Measurements from ENCODE around the gene UBE2L3. TPM values are rescaled to one million over a fixed set of nuclear protein-coding genes. Genes with fewer than 3 reads are reported as not detected.

UBE2L3 gene
- total and polyA plus RNA-seq, 2 of the 13 experiments (the other 11 are each of a cell fraction or from before 2014, with no cell fraction given) = 30.2 to 58.1 TPM

DNA sequence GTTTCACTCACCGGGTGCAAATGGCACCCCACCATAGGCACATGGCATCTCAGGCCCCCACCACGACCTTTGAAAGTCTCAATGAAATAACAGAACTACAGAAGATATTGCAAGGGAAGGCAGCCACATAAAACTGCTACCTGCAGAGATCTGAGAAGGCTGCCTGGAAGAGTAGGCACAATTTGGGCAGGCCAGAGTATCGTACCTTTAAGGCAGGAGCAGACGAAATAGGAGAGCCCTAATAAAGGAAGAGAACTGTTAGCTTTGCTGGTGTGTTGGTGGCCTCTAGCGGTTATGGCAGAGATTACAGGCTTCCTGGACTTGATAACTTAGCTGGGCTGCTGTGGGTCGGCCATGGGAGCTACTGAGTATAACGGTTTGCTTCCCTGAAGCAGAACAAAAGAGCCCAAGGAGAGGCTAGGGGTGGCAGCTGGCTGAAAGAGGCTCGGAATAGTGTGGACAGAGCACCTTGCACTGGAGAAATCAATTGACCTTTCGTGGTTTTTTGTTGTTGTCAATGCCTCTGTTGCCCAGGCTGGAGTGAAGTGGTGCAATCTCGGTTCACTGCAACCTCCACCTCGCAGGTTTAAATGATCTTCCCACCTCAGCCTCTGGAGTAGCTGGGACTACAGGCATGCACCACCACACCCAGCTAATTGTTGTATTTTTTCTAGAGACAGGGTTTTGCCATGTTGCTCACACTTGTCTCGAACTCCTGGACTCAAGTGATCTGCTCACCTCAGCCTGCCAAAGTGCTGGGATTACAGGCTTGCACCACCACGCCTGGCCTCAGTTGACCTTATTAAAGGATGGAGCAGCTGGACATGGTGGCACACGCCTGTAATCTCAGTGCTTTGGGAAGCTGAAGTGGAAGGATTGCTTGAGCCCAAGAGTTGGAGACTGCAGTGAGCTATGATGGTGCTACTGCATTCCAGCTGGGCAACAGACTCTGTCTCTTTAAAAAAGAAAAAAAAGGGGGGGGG lies 79.4 kb downstream of the UBE2L3 start (continued):
- TF ChIP-seq, protein P1, sequence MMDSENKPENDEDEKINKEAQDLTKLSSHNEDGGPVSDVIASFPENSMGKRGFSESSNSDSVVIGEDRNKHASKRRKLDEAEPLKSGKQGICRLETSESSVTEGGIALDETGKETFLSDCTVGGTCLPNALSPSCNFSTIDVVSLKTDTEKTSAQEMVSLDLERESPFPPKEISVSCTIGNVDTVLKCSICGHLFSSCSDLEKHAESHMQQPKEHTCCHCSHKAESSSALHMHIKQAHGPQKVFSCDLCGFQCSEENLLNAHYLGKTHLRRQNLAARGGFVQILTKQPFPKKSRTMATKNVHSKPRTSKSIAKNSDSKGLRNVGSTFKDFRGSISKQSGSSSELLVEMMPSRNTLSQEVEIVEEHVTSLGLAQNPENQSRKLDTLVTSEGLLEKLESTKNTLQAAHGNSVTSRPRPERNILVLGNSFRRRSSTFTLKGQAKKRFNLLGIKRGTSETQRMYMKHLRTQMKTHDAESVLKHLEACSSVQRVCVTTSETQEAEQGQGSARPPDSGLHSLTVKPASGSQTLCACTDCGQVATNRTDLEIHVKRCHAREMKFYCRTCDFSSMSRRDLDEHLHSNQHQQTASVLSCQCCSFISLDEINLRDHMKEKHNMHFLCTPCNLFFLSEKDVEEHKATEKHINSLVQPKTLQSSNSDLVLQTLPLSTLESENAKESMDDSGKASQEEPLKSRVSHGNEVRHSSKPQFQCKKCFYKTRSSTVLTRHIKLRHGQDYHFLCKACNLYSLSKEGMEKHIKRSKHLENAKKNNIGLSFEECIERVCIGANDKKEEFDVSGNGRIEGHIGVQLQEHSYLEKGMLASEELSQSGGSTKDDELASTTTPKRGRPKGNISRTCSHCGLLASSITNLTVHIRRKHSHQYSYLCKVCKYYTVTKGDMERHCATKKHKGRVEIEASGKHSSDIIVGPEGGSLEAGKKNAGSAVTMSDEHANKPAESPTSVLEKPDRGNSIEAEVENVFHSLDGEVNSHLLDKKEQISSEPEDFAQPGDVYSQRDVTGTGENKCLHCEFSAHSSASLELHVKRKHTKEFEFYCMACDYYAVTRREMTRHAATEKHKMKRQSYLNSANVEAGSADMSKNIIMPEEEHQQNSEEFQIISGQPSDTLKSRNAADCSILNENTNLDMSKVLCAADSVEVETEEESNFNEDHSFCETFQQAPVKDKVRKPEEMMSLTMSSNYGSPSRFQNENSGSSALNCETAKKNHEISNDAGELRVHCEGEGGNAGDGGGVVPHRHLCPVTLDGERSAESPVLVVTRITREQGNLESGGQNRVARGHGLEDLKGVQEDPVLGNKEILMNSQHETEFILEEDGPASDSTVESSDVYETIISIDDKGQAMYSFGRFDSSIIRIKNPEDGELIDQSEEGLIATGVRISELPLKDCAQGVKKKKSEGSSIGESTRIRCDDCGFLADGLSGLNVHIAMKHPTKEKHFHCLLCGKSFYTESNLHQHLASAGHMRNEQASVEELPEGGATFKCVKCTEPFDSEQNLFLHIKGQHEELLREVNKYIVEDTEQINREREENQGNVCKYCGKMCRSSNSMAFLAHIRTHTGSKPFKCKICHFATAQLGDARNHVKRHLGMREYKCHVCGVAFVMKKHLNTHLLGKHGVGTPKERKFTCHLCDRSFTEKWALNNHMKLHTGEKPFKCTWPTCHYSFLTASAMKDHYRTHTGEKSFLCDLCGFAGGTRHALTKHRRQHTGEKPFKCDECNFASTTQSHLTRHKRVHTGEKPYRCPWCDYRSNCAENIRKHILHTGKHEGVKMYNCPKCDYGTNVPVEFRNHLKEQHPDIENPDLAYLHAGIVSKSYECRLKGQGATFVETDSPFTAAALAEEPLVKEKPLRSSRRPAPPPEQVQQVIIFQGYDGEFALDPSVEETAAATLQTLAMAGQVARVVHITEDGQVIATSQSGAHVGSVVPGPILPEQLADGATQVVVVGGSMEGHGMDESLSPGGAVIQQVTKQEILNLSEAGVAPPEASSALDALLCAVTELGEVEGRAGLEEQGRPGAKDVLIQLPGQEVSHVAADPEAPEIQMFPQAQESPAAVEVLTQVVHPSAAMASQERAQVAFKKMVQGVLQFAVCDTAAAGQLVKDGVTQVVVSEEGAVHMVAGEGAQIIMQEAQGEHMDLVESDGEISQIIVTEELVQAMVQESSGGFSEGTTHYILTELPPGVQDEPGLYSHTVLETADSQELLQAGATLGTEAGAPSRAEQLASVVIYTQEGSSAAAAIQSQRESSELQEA (CRISPR knock-in tag; IDR thresholded peaks at IDR 0.05; ENCODE audit: not compliant biosample characterization) = no peak
- TF ChIP-seq ZNF724P (CRISPR knock-in tag; IDR thresholded peaks at IDR 0.05; ENCODE audit: borderline replicate concordance) (no peak), FOXJ3 (CRISPR knock-in tag; IDR thresholded peaks at IDR 0.05; ENCODE audit: borderline replicate concordance) (0 out of 2 replicates have a peak, but pooled peaks have one; percentile 30), STAT5B (CRISPR knock-in tag; IDR thresholded peaks at IDR 0.05) (no peak), ZFP90 (CRISPR knock-in tag; IDR thresholded peaks at IDR 0.05; ENCODE audit: borderline replicate concordance) (peak; percentile 44; the same call in 1 of the 2 replicates), KLF9 (CRISPR knock-in tag; IDR thresholded peaks at IDR 0.05; ENCODE audit: low read depth) (no peak), ZNF670 (CRISPR knock-in tag; IDR thresholded peaks at IDR 0.05; ENCODE audit: borderline replicate concordance) (no peak), ZNF607 (CRISPR knock-in tag; IDR thresholded peaks at IDR 0.05; ENCODE audit: borderline replicate concordance) (no peak), TBX2 (CRISPR knock-in tag; IDR thresholded peaks at IDR 0.05; ENCODE audit: borderline replicate concordance) (no peak), FOSL2 (CRISPR knock-in tag; IDR thresholded peaks at IDR 0.05) (no peak), ZNF678 (CRISPR knock-in tag; IDR thresholded peaks at IDR 0.05) (no peak)
- TF ChIP-seq, protein P2, sequence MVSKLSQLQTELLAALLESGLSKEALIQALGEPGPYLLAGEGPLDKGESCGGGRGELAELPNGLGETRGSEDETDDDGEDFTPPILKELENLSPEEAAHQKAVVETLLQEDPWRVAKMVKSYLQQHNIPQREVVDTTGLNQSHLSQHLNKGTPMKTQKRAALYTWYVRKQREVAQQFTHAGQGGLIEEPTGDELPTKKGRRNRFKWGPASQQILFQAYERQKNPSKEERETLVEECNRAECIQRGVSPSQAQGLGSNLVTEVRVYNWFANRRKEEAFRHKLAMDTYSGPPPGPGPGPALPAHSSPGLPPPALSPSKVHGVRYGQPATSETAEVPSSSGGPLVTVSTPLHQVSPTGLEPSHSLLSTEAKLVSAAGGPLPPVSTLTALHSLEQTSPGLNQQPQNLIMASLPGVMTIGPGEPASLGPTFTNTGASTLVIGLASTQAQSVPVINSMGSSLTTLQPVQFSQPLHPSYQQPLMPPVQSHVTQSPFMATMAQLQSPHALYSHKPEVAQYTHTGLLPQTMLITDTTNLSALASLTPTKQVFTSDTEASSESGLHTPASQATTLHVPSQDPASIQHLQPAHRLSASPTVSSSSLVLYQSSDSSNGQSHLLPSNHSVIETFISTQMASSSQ (IDR thresholded peaks at IDR 0.05; ENCODE audit: low read depth) = no peak
- TF ChIP-seq, protein P2 (CRISPR knock-in tag; IDR thresholded peaks at IDR 0.05; ENCODE audit: borderline replicate concordance) = no peak
